GM12878 (cell line): ENCODE measurements around the gene HOXD9. TPM values are rescaled to one million over a fixed set of nuclear protein-coding genes. Genes with fewer than 3 reads are reported as not detected.

Experiments
- ATAC-seq: fragments of 200-7000 bp; cut with Tn5 transposase; 3 replicates; pipeline ENCODE4 v1.9.1; 2020; ENCODE audit warnings: mild to moderate bottlenecking, moderate library complexity
- BruUV-seq: library from RNA; stranded (reverse); fragments of 400-500 nt; replicated peaks from 2 replicates; lab custom pipeline; 2021; lab: Mats Ljungman, UMichigan
- CTCF ChIA-PET: fragments of 300-600 bp; sonication (Branson Sonifier 250); formaldehyde crosslinking; extraction: SDS; loops from one replicate; lab custom pipeline; 2021; ENCODE audit warnings: inconsistent platforms; lab: Yijun Ruan, JAX
- POLR2A ChIA-PET: fragments of 350-600 bp; formaldehyde crosslinking; extraction: SDS; loops from one replicate; lab custom pipeline; 2021; ENCODE audit warnings: inconsistent platforms; lab: Charles Lee
- RAD21 ChIA-PET: fragments of 300-600 bp; sonication (Branson Sonifier 250); formaldehyde crosslinking; loops from one replicate; lab custom pipeline; 2023; ENCODE audit warnings: antibody characterized with exemption; ENCODE audit not compliant: unreplicated experiment; lab: Charles Lee
- SMC1A ChIA-PET: fragments of 300-600 bp; sonication (Branson Sonifier 250); formaldehyde crosslinking; loops from one replicate; lab custom pipeline; 2023; ENCODE audit not compliant: unreplicated experiment, uncharacterized antibody; lab: Charles Lee
- DNase-seq: peaks from one replicate; pipeline ENCODE4 v3.0.0-alpha.2; 2011; ENCODE audit warnings: low read depth, low spot score
- FAIRE-seq: peaks from 3 replicates; lab custom pipeline; 2011; peaks lifted over from hg19 to GRCh38; lab: Jason Lieb, UNC
- H2AFZ ChIP-seq: 2 replicates; pipeline ENCODE4 v1.6.0; 2011; ENCODE audit warnings: low read depth, low read length, control low read depth; ENCODE audit not compliant: control insufficient read depth
- H3K27ac ChIP-seq: 2 replicates; pipeline ENCODE4 v1.5.1; 2011; ENCODE audit warnings: control low read depth; ENCODE audit not compliant: control insufficient read depth, insufficient read depth
- H3K27me3 ChIP-seq, 2 experiments: replicated peaks in 1 of 2; 2 replicates each; pipeline versions ENCODE4 v1.6.0 to v1.6.1; 2011; ENCODE audit warnings: low read length in 1 of 2; ENCODE audit not compliant: control insufficient read depth in 2 of 2, insufficient read depth in 2 of 2
- H3K36me3 ChIP-seq, 2 experiments: 2 replicates each; pipeline ENCODE4 v1.5.1; 2011; ENCODE audit warnings: low read length in 1 of 2; ENCODE audit not compliant: control insufficient read depth in 2 of 2, insufficient read depth in 2 of 2
- H3K4me1 ChIP-seq: 2 replicates; pipeline ENCODE4 v1.6.1; 2011; ENCODE audit warnings: mild to moderate bottlenecking, low read length, moderate library complexity, mixed read lengths; ENCODE audit not compliant: control insufficient read depth, insufficient read depth
- H3K4me2 ChIP-seq: 2 replicates; pipeline ENCODE4 v1.6.0; 2011; ENCODE audit warnings: control low read depth; ENCODE audit not compliant: control insufficient read depth, insufficient read depth
- H3K4me3 ChIP-seq: fragments of 200-600 bp; sonication (generic); 2 replicates; pipeline ENCODE4 v1.5.1; 2016
- H3K79me2 ChIP-seq: 2 replicates; pipeline ENCODE4 v1.6.0; 2011; ENCODE audit warnings: low read length; ENCODE audit not compliant: control insufficient read depth, insufficient read depth
- H3K9ac ChIP-seq: 2 replicates; pipeline ENCODE4 v1.8.0; 2011; ENCODE audit warnings: low read length, control low read depth, mixed read lengths; ENCODE audit not compliant: control insufficient read depth, insufficient read depth
- H3K9me3 ChIP-seq: replicated peaks from 3 replicates; pipeline ENCODE4 v1.5.1; 2011; ENCODE audit warnings: mild to moderate bottlenecking, low read length; ENCODE audit not compliant: control insufficient read depth, insufficient read depth
- H4K20me1 ChIP-seq: 2 replicates; pipeline ENCODE4 v1.6.0; 2011; ENCODE audit not compliant: control insufficient read depth, insufficient read depth
- BMI1 ChIP-seq: fragments of 450-650 bp; IDR thresholded peaks from 2 replicates; pipeline ENCODE4 v1.6.1; 2016; ENCODE audit warnings: mild to moderate bottlenecking, moderate library complexity, borderline replicate concordance
- RBBP5 ChIP-seq: fragments of 200-600 bp; sonication (generic); conservative IDR thresholded peaks from 2 replicates; pipeline ENCODE4 v1.6.1; 2016
- SREBF1 ChIP-seq: IDR thresholded peaks from 2 replicates; pipeline ENCODE4 v1.6.1; 2012; ENCODE audit warnings: mild to moderate bottlenecking, low read length
- WGBS: methylation state at CpG from one replicate; pipeline ENCODE4 v1.1.6; 2016; ENCODE audit warnings: low lambda C conversion rate; ENCODE audit not compliant: insufficient replicate concordance, insufficient coverage; ENCODE audit errors: missing lambda C conversion rate; 5-methylcytosine and 5-hydroxymethylcytosine counted together
- in situ Hi-C: fragments of 300-500 bp; cut with MboI; formaldehyde crosslinking; loops from 9 replicates; pipeline ENCODE4 v1.14.3; 2018; ENCODE audit warnings: mixed read lengths
- intact Hi-C: fragments of 100-400 bp; cut with micrococcal nuclease; formaldehyde crosslinking; loops from one replicate; pipeline ENCODE4 v1.14.2; 2022; ENCODE audit not compliant: unreplicated experiment
- polyA plus RNA-seq, 11 experiments: library from polyadenylated mRNA; depleted of rRNA in 4 of 11; unstranded in 6 of 11; stranded (reverse) in 5 of 11; fragments of >200 nt; fragmentation: Nextera tagmentation in 4 of 11; fragmentation: Illumina TruSeq in 1 of 11; extraction: Ambion mirVana in 4 of 11; extraction: Trizol in 1 of 11; gene quantifications; 1 replicate in 1 of 11; 2 replicates in 10 of 11; pipeline versions ENCODE4 v1.2.1 to v1.2.3, GENCODE V29; 2011 to 2016; ENCODE audit warnings: inconsistent platforms in 2 of 11, missing spikeins in 2 of 11, low read depth in 1 of 11
- total RNA-seq, 4 experiments: library from RNA; depleted of rRNA in 3 of 4; stranded (reverse); fragments of >200 nt in 3 of 4; fragmentation: Illumina TruSeq in 1 of 4; extraction: Trizol in 1 of 4; gene quantifications; 2 replicates each; pipeline versions ENCODE4 v1.2.1 to v1.2.3, GENCODE V29; 2013 to 2021
- TF ChIP-seq, protein P1 (sequence below): IDR thresholded peaks from 2 replicates; pipeline ENCODE4 v1.6.1; 2011; ENCODE audit warnings: low read depth, low read length, improper control_type of control experiment, borderline replicate concordance
- TF ChIP-seq, protein P2 (sequence below): IDR thresholded peaks from 2 replicates; pipeline ENCODE4 v1.6.1; 2012; ENCODE audit warnings: low read depth, low read length, improper control_type of control experiment
- TF ChIP-seq, protein P3 (sequence below): IDR thresholded peaks from 2 replicates; pipeline ENCODE4 v1.6.1; 2012; ENCODE audit warnings: improper control_type of control experiment, low read depth, low read length; ENCODE audit not compliant: insufficient replicate concordance

The HOXD9 gene
- total and polyA plus RNA-seq, 10 of the 15 experiments (the other 5 are each of a cell fraction or from before 2014, with no cell fraction given) = not detected

DNA sequence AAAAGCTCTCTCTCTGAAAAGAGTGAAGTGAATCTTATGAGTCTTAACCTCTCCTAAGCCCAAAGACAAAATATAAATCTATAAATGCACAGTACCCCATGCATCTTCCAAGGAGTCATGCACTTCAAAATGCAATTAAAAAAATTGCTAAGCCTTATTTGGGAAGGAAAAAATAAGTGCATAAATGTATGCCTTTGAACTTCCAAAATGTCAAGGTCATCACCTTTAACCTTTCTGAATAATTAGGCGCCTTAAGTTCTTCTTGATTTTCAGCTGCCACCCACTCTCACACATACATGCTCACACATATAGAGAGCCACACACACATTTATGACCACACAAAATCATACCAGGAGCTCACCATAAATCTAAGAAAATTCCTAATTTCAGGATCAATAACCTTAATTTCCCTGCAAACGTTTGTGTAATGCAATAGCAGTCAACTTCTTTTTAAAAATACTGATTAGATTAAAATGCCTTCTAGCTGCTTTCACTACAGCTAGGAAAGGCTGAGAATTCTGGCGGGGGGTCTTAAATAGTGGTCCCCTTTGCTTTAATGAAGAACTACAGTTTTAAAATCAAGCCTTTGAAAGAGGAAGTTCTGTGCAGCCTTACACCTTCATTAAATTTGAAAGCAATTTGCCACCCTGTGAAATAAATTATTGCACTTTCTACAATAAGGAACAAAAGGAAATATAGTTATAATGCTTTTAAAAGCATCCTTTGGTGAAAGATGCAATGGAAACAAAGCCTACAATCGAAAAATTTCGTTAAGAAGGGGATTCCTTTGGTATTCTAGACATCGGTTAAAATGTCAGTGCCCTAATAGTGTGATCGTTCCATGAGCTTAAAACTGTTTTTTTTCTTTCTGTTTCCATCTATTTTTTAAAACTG lies 11.9 kb upstream of the HOXD9 start:
- SMC1A ChIA-PET = interaction anchor here (0.6 to 2.0 kb wide), 5 partner anchors 16 to 712 kb away, joined by 3 to 7 read pairs (median 3); no protein-coding TSS in a partner anchor
- in situ Hi-C loops (no loop called here), intact Hi-C loops (no loop called here)
- 11% methylated on average over 7 of the region's 7 CpGs for WGBS
- peaks cover 14 to 39% of the 10 kb centered on the region in 2 experiments for H3K27me3 ChIP-seq
- H3K9me3 ChIP-seq = peaks cover 3% of the 10 kb centered on the region; the same call in 1 of the 3 replicates
- H3K4me2 ChIP-seq = no peak overlapping the region
- BruUV-seq = no TSS peak
- no peak overlapping the region for H3K4me3 ChIP-seq
- TF ChIP-seq, protein P1, sequence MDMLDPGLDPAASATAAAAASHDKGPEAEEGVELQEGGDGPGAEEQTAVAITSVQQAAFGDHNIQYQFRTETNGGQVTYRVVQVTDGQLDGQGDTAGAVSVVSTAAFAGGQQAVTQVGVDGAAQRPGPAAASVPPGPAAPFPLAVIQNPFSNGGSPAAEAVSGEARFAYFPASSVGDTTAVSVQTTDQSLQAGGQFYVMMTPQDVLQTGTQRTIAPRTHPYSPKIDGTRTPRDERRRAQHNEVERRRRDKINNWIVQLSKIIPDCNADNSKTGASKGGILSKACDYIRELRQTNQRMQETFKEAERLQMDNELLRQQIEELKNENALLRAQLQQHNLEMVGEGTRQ = no peak
- peak; percentile 67; the same call in 1 of the 2 replicates for TF ChIP-seq BMI1
- H4K20me1 ChIP-seq = no peaks in the 10 kb centered on the region
- no peak for ATAC-seq
- H3K79me2 ChIP-seq = no peaks in the 10 kb centered on the region
- H3K4me1 ChIP-seq = no peaks in the 10 kb centered on the region
- CTCF ChIA-PET = interaction anchor here (0.5 to 2.5 kb wide), 20 partner anchors 8 to 1727 kb away, joined by 3 to 12 read pairs (median 4); no protein-coding TSS in a partner anchor
- no peak overlapping the region for H3K9ac ChIP-seq
- no peak for DNase-seq
- no peaks in the 10 kb centered on the region for H3K36me3 ChIP-seq
- RAD21 ChIA-PET = interaction anchor here (0.9 to 1.1 kb wide), 2 partner anchors 344 to 1032 kb away, joined by 3 read pairs; no protein-coding TSS in a partner anchor
- no peak overlapping the region for H2AFZ ChIP-seq
- no peak overlapping the region for H3K27ac ChIP-seq
- POLR2A ChIA-PET = interaction anchor here (0.9 kb wide), 1 partner anchor 1051 kb away, joined by 3 read pairs; no protein-coding TSS in a partner anchor
- no peak for FAIRE-seq

DNA sequence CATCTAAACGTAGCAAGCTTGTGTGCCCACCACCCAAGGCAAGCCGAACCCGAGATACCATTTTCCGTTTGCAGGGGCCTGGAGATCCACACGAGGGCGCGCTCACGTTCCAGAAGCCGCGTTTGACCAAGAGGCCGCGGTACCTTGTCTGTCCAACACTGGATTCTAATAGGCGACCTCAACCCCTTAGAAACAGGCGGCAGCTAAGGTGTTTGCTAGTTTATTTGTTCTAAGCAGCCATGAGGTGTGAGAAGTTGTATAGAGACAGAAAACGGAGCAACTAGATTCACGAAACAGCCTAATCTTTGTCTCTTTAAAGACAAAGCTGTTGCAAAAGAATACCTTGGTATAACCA lies 11.2 kb upstream of the HOXD9 start:
- Histone ChIP-seq H3K9me3 (peaks cover 3% of the 10 kb centered on the region; the same call in 1 of the 3 replicates), H3K27ac (no peak overlapping the region), H3K36me3 (no peaks in the 10 kb centered on the region), H2AFZ (no peak overlapping the region), H3K79me2 (no peaks in the 10 kb centered on the region), H3K4me2 (no peak overlapping the region), H3K4me1 (no peaks in the 10 kb centered on the region), H3K9ac (no peak overlapping the region), H3K27me3 (peaks cover 15 to 35% of the 10 kb centered on the region in 2 experiments), H3K4me3 (no peak overlapping the region), H4K20me1 (no peaks in the 10 kb centered on the region)
- BruUV-seq = no TSS peak
- intact Hi-C loops (no loop called here), in situ Hi-C loops (no loop called here)
- CTCF ChIA-PET = interaction anchor here (0.5 to 2.5 kb wide), 18 partner anchors 9 to 1727 kb away, joined by 3 to 12 read pairs (median 4); no protein-coding TSS in a partner anchor
- RAD21 ChIA-PET = interaction anchor here (0.9 kb wide), 1 partner anchor 1031 kb away, joined by 3 read pairs; no protein-coding TSS in a partner anchor
- no peak for FAIRE-seq
- peak; percentile 79 for ATAC-seq
- DNase-seq = no peak
- SMC1A ChIA-PET = interaction anchor here (1.0 to 2.0 kb wide), 4 partner anchors 15 to 711 kb away, joined by 3 to 7 read pairs (median 4); no protein-coding TSS in a partner anchor
- 18% methylated on average over 16 of the region's 16 CpGs for WGBS
- POLR2A ChIA-PET = interaction anchor here (0.9 kb wide), 1 partner anchor 1050 kb away, joined by 3 read pairs; no protein-coding TSS in a partner anchor
- TF ChIP-seq, protein P2, sequence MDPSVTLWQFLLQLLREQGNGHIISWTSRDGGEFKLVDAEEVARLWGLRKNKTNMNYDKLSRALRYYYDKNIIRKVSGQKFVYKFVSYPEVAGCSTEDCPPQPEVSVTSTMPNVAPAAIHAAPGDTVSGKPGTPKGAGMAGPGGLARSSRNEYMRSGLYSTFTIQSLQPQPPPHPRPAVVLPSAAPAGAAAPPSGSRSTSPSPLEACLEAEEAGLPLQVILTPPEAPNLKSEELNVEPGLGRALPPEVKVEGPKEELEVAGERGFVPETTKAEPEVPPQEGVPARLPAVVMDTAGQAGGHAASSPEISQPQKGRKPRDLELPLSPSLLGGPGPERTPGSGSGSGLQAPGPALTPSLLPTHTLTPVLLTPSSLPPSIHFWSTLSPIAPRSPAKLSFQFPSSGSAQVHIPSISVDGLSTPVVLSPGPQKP = no peak
- TF ChIP-seq, protein P3, sequence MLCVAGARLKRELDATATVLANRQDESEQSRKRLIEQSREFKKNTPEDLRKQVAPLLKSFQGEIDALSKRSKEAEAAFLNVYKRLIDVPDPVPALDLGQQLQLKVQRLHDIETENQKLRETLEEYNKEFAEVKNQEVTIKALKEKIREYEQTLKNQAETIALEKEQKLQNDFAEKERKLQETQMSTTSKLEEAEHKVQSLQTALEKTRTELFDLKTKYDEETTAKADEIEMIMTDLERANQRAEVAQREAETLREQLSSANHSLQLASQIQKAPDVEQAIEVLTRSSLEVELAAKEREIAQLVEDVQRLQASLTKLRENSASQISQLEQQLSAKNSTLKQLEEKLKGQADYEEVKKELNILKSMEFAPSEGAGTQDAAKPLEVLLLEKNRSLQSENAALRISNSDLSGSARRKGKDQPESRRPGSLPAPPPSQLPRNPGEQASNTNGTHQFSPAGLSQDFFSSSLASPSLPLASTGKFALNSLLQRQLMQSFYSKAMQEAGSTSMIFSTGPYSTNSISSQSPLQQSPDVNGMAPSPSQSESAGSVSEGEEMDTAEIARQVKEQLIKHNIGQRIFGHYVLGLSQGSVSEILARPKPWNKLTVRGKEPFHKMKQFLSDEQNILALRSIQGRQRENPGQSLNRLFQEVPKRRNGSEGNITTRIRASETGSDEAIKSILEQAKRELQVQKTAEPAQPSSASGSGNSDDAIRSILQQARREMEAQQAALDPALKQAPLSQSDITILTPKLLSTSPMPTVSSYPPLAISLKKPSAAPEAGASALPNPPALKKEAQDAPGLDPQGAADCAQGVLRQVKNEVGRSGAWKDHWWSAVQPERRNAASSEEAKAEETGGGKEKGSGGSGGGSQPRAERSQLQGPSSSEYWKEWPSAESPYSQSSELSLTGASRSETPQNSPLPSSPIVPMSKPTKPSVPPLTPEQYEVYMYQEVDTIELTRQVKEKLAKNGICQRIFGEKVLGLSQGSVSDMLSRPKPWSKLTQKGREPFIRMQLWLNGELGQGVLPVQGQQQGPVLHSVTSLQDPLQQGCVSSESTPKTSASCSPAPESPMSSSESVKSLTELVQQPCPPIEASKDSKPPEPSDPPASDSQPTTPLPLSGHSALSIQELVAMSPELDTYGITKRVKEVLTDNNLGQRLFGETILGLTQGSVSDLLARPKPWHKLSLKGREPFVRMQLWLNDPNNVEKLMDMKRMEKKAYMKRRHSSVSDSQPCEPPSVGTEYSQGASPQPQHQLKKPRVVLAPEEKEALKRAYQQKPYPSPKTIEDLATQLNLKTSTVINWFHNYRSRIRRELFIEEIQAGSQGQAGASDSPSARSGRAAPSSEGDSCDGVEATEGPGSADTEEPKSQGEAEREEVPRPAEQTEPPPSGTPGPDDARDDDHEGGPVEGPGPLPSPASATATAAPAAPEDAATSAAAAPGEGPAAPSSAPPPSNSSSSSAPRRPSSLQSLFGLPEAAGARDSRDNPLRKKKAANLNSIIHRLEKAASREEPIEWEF = no peak
- TF ChIP-seq SREBF1 (no peak), RBBP5 (no peak)
